Neural cell (in vitro differentiated cells): ENCODE measurements around the gene RFTN1. TPM values are rescaled to one million over a fixed set of nuclear protein-coding genes. Genes with fewer than 3 reads are reported as not detected.

Experiments used
- H2AFZ ChIP-seq: fragments of 200-600, 300-800 bp; sonication (generic), shearing (Covaris generic); 2 replicates; pipeline ENCODE4 v1.6.0; 2014; ENCODE audit warnings: low read depth, mild to moderate bottlenecking, antibody characterized with exemption, low read length, moderate library complexity
- H3F3A ChIP-seq: fragments of 200-600 bp; shearing (Covaris generic); 2 replicates; pipeline ENCODE4 v1.6.1; 2016; ENCODE audit warnings: mild to moderate bottlenecking, moderate library complexity, mixed read lengths, antibody characterized with exemption, low read length; ENCODE audit not compliant: insufficient read depth, poor library complexity, severe bottlenecking
- H3K27ac ChIP-seq: fragments of 200-600, 300-800 bp; sonication (generic), shearing (Covaris generic); 2 replicates; pipeline ENCODE4 v1.5.1; 2014; ENCODE audit warnings: mild to moderate bottlenecking, low read length, moderate library complexity
- H3K27me3 ChIP-seq: fragments of 300-800, 200-600 bp; sonication (generic), shearing (Covaris generic); 2 replicates; pipeline ENCODE4 v1.6.0; 2014; ENCODE audit warnings: mild to moderate bottlenecking, low read depth, low read length, moderate library complexity; ENCODE audit not compliant: insufficient read depth
- H3K36me3 ChIP-seq: fragments of 300-800, 200-600 bp; sonication (generic), shearing (Covaris generic); 2 replicates; pipeline ENCODE4 v1.5.1; 2014; ENCODE audit warnings: mild to moderate bottlenecking, antibody characterized with exemption, low read length, moderate library complexity; ENCODE audit not compliant: insufficient read depth
- H3K4me2 ChIP-seq: fragments of 300-800, 200-600 bp; sonication (generic), shearing (Covaris generic); 2 replicates; pipeline ENCODE4 v1.6.0; 2014; ENCODE audit warnings: mild to moderate bottlenecking, low read length
- H3K4me3 ChIP-seq: fragments of 300-800, 200-600 bp; sonication (generic), shearing (Covaris generic); 2 replicates; pipeline ENCODE4 v1.5.1; 2014; ENCODE audit warnings: mild to moderate bottlenecking, low read length, moderate library complexity
- H3K79me2 ChIP-seq: fragments of 200-600 bp; shearing (Covaris generic); replicated peaks from 2 replicates; pipeline ENCODE4 v1.6.0; 2014; ENCODE audit warnings: mild to moderate bottlenecking, low read length, moderate library complexity; ENCODE audit not compliant: insufficient read depth
- H3K9ac ChIP-seq: fragments of 300-800, 200-600 bp; sonication (generic), shearing (Covaris generic); 2 replicates; pipeline ENCODE4 v1.6.1; 2016; ENCODE audit warnings: mild to moderate bottlenecking, low read length, mixed read lengths
- H3K9me2 ChIP-seq: fragments of 200-600 bp; shearing (Covaris generic); 2 replicates; pipeline ENCODE4 v1.6.1; 2016; ENCODE audit warnings: mild to moderate bottlenecking, low read length, mixed read lengths; ENCODE audit not compliant: insufficient read depth
- H3K9me3 ChIP-seq: fragments of 200-600, 300-800 bp; sonication (generic), shearing (Covaris generic); 2 replicates; pipeline ENCODE4 v1.6.1; 2016; ENCODE audit warnings: mild to moderate bottlenecking, mixed run types, low read length, moderate library complexity, mixed read lengths
- H4K20me1 ChIP-seq: fragments of 200-600 bp; shearing (Covaris generic); 2 replicates; pipeline ENCODE4 v1.6.1; 2016; ENCODE audit warnings: mild to moderate bottlenecking, mixed run types; ENCODE audit not compliant: insufficient read depth
- EP300 ChIP-seq: fragments of 450-650 bp; conservative IDR thresholded peaks from 2 replicates; pipeline ENCODE4 v1.6.1; 2014; ENCODE audit warnings: antibody characterized with exemption, mild to moderate bottlenecking, moderate library complexity; ENCODE audit not compliant: poor library complexity, severe bottlenecking
- EZH2 ChIP-seq: fragments of 200-600, 300-800 bp; shearing (Covaris generic), sonication (generic); IDR thresholded peaks from 2 replicates; pipeline ENCODE4 v1.6.1; 2014; ENCODE audit warnings: antibody characterized with exemption, low read length, borderline replicate concordance, mild to moderate bottlenecking; ENCODE audit not compliant: insufficient read depth, poor library complexity, severe bottlenecking
- MXI1 ChIP-seq: fragments of 450-650 bp; conservative IDR thresholded peaks from 2 replicates; pipeline ENCODE4 v1.6.1; 2014; ENCODE audit warnings: antibody characterized with exemption, mild to moderate bottlenecking; ENCODE audit not compliant: poor library complexity, severe bottlenecking
- POLR2AphosphoS5 ChIP-seq: IDR thresholded peaks from 2 replicates; pipeline ENCODE4 v1.6.1; 2012
- RAD21 ChIP-seq: fragments of 450-650 bp; conservative IDR thresholded peaks from 2 replicates; pipeline ENCODE4 v1.6.1; 2014; ENCODE audit warnings: antibody characterized with exemption, mild to moderate bottlenecking, moderate library complexity
- SMC3 ChIP-seq: fragments of 450-650 bp; conservative IDR thresholded peaks from 2 replicates; pipeline ENCODE4 v1.6.1; 2014; ENCODE audit warnings: antibody characterized with exemption, mild to moderate bottlenecking, moderate library complexity; ENCODE audit not compliant: poor library complexity
- TAF1 ChIP-seq: IDR thresholded peaks from 2 replicates; pipeline ENCODE4 v1.6.1; 2012; ENCODE audit warnings: low read depth
- polyA plus RNA-seq: library from polyadenylated mRNA; depleted of rRNA; stranded (reverse); fragments of >200 nt; gene quantifications from 2 replicates; pipeline ENCODE4 v1.2.3, GENCODE V29; 2014
- TF ChIP-seq, protein P1 (sequence below): IDR thresholded peaks from 2 replicates; pipeline ENCODE4 v1.6.1; 2012; ENCODE audit warnings: borderline replicate concordance
- TF ChIP-seq, protein P2 (sequence below): fragments of 450-650 bp; IDR thresholded peaks from 2 replicates; pipeline ENCODE4 v1.5.1; 2014; ENCODE audit warnings: antibody characterized with exemption, mild to moderate bottlenecking, moderate library complexity; ENCODE audit not compliant: poor library complexity, severe bottlenecking

Gene RFTN1
- polyA plus RNA-seq, 1 donor from 2014 or later: 36.8 TPM

DNA sequence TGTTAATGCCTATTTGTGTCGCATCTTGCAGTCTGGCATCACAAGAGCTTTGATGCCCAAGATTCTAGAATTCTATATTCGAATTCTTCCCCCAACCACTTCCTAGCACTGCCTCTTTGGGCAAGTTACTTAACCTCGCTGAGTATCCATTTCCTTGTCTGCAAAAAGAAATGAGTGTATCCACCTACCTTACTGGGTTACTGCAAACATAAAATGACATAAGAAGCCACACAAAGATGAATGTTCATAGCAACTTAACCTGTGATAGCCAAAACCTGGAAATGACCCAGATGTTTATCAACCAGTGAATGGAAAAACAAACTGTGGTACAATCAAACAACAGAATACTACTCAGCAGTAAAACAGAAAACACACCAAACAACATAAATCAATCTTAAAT, 24.9 kb downstream of the RFTN1 start:
- H3K79me2 ChIP-seq: no peaks in the 10 kb centered on the region
- no peak overlapping the region for H3K27ac ChIP-seq
- H4K20me1 ChIP-seq: no peaks in the 10 kb centered on the region
- no peak overlapping the region for H2AFZ ChIP-seq
- H3K4me3 ChIP-seq: no peak overlapping the region
- no peaks in the 10 kb centered on the region for H3F3A ChIP-seq
- H3K27me3 ChIP-seq: no peaks in the 10 kb centered on the region
- H3K9me3 ChIP-seq: no peaks in the 10 kb centered on the region
- no peaks in the 10 kb centered on the region for H3K9me2 ChIP-seq
- TF ChIP-seq POLR2AphosphoS5 (no peak), EP300 (no peak), RAD21 (no peak)
- TF ChIP-seq, protein P1, sequence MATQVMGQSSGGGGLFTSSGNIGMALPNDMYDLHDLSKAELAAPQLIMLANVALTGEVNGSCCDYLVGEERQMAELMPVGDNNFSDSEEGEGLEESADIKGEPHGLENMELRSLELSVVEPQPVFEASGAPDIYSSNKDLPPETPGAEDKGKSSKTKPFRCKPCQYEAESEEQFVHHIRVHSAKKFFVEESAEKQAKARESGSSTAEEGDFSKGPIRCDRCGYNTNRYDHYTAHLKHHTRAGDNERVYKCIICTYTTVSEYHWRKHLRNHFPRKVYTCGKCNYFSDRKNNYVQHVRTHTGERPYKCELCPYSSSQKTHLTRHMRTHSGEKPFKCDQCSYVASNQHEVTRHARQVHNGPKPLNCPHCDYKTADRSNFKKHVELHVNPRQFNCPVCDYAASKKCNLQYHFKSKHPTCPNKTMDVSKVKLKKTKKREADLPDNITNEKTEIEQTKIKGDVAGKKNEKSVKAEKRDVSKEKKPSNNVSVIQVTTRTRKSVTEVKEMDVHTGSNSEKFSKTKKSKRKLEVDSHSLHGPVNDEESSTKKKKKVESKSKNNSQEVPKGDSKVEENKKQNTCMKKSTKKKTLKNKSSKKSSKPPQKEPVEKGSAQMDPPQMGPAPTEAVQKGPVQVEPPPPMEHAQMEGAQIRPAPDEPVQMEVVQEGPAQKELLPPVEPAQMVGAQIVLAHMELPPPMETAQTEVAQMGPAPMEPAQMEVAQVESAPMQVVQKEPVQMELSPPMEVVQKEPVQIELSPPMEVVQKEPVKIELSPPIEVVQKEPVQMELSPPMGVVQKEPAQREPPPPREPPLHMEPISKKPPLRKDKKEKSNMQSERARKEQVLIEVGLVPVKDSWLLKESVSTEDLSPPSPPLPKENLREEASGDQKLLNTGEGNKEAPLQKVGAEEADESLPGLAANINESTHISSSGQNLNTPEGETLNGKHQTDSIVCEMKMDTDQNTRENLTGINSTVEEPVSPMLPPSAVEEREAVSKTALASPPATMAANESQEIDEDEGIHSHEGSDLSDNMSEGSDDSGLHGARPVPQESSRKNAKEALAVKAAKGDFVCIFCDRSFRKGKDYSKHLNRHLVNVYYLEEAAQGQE: no peak
- H3K4me2 ChIP-seq: no peak overlapping the region
- no peaks in the 10 kb centered on the region for H3K36me3 ChIP-seq
- H3K9ac ChIP-seq: no peak overlapping the region

DNA sequence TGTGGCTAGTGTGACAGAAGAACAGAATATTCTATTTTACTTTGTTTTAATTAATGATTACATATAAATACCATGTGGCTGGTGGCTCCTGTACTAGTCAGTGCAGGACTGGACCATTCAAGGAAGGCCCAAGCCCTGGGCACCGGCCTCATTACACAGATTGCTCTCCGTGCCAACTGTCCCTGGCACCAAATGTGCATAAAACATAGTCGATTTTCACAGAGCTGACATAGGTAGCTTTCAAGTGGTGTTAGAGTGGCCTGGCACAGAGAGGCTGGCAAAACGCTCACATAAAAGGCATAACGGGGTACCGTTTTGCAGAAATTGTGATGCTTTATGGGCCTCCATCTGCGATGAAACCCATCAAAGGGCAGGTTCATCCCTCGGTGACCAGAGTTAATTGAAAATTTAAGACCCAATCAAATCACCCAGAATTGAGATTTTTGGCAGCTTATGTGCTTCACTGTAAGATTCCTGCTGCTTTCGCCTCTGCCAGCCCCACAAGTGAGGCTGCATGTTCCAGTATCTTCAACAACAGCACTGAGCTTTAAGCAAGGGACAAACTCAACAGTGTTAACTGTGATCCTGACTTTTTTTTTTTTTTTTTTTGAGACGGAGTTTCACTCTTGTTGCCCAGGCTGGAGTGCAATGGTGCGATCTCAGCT, 25.9 kb downstream of the RFTN1 start:
- Histone ChIP-seq H3K4me3 (no peak overlapping the region), H3K27me3 (no peaks in the 10 kb centered on the region), H3K27ac (no peak overlapping the region), H3K9me3 (no peaks in the 10 kb centered on the region), H3K79me2 (no peaks in the 10 kb centered on the region), H3K9me2 (no peaks in the 10 kb centered on the region), H3F3A (no peaks in the 10 kb centered on the region), H2AFZ (no peak overlapping the region), H4K20me1 (no peaks in the 10 kb centered on the region), H3K36me3 (no peaks in the 10 kb centered on the region), H3K4me2 (no peak overlapping the region), H3K9ac (no peak overlapping the region)
- no peak for TF ChIP-seq TAF1
- TF ChIP-seq, protein P1: no peak
- no peak for TF ChIP-seq SMC3
- no peak for TF ChIP-seq MXI1
- TF ChIP-seq EP300: no peak
- no peak for TF ChIP-seq RAD21
- TF ChIP-seq, protein P2, sequence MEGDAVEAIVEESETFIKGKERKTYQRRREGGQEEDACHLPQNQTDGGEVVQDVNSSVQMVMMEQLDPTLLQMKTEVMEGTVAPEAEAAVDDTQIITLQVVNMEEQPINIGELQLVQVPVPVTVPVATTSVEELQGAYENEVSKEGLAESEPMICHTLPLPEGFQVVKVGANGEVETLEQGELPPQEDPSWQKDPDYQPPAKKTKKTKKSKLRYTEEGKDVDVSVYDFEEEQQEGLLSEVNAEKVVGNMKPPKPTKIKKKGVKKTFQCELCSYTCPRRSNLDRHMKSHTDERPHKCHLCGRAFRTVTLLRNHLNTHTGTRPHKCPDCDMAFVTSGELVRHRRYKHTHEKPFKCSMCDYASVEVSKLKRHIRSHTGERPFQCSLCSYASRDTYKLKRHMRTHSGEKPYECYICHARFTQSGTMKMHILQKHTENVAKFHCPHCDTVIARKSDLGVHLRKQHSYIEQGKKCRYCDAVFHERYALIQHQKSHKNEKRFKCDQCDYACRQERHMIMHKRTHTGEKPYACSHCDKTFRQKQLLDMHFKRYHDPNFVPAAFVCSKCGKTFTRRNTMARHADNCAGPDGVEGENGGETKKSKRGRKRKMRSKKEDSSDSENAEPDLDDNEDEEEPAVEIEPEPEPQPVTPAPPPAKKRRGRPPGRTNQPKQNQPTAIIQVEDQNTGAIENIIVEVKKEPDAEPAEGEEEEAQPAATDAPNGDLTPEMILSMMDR: no peak
- no peak for TF ChIP-seq EZH2
- TF ChIP-seq POLR2AphosphoS5: no peak
